ENCODE measurements around the gene ADCY1. TPM values are rescaled to one million over a fixed set of nuclear protein-coding genes. Genes with fewer than 3 reads are reported as not detected.

ADCY1 gene
- total RNA-seq, 1 experiment from 2014 or later, result 4.4 TPM

DNA sequence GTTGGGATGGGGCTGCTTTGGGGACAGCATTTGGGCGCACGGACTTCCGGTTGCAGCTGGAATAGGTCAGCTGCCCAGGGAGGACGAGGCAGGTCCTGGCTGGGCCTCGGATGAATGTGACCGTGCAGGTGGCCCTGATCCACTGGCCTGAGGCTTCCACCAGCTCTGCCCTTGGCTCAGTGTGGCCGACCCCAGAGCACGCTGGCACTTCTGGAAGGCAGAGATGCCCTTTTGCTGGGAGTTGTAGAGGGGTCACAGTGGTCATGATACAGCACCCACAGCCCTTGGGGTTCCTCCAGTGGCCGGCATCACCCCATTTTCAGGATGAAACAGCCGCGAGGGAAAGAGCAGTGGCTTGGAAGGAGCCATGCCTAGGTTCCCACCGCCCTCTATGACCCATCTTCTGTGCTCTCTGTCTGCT is 19.0 kb downstream of the ADCY1 start:
- DNase-seq (ENCODE audit: low read depth), result no peak

GRCh38 chr7:45593877-45594276 is 19.7 kb downstream of the ADCY1 start:
- DNase-seq (ENCODE audit: low read depth), result no peak

- DNase-seq (ENCODE audit: low read depth), result no peak
These were observed 20.8 kb downstream of the ADCY1 start for GRCh38 chr7:45594745-45595535.

DNA sequence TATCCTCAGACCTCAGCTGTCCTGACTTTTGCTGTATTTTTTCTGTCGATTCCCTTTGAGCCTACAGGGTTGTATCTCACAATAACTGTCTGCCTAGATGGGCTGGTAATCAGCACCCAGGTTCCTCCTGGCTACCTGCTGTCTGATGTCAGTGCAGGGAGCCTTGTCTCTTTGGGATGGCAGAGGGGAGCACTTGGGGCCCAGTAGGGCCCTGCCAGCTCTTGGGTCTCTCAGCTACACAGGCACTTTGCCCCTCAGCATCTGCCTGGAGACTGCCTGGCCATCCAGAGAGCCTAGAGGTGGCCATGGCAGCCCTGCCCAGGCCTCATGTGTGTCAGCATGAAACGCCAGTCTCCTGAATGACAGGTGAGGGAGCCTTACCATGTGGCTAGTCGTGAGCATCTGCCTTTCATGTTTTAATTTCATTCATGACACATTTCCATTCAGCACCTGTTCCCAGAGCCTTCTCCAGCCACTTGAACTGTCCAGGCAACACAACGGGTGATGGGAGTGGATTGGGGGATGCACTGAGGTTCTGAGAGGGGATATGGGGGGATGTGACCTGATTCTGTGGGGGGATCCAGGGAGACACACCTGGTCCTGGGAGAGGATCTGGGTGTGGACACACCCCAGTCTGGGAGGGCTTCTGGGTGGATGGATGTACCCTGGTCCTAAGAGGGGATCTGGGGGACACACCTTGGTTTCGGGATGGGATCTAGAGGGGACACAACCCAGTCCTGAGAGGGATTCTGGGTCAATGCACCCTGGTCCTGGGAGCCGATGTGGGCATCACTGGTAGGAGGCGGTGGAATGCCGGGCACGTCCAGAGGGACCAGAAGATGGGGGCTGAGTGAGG is 21.9 kb downstream of the ADCY1 start:
- DNase-seq (ENCODE audit: low read depth), result no peak

GRCh38 chr7:45596665-45597095 is 22.5 kb downstream of the ADCY1 start:
- no peak for DNase-seq (ENCODE audit: low read depth)

DNA sequence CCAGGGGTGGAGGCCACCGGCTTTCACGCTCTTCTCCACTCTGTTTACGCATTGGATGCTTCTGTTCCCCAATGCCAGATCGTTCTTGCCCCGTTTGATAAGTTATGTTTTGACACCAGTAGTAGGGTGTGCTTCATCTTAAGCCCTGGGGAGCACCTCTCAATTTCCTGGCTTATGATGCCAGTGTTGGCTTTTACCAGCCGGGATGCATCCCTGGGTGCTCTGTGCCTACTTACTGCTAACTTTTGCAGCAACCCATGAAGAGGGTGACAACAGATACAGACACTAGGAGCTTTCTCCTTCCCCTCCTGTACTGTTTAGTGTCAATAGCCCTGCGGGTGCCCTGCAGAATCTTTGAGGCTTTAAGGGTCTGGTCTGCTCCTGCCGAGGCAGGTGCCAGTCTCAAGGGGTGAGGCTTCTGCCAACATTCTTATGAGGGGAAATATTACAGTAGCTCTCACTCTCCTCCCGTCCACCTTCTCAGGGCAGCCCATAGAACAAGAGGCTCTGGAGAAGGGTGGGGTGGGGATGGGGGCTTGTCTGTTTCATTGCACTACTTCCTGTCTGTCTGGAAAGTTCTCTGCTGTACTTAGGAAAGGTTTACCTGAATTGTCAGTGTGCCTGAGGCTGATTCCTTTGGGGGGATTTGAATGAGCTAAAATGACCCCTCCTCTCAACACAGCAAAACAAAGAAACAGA is 23.3 kb downstream of the ADCY1 start:
- no peak for DNase-seq (ENCODE audit: low read depth)

GRCh38 chr7:45598886-45599520 is 24.8 kb downstream of the ADCY1 start:
- DNase-seq (ENCODE audit: low read depth), result no peak

DNA sequence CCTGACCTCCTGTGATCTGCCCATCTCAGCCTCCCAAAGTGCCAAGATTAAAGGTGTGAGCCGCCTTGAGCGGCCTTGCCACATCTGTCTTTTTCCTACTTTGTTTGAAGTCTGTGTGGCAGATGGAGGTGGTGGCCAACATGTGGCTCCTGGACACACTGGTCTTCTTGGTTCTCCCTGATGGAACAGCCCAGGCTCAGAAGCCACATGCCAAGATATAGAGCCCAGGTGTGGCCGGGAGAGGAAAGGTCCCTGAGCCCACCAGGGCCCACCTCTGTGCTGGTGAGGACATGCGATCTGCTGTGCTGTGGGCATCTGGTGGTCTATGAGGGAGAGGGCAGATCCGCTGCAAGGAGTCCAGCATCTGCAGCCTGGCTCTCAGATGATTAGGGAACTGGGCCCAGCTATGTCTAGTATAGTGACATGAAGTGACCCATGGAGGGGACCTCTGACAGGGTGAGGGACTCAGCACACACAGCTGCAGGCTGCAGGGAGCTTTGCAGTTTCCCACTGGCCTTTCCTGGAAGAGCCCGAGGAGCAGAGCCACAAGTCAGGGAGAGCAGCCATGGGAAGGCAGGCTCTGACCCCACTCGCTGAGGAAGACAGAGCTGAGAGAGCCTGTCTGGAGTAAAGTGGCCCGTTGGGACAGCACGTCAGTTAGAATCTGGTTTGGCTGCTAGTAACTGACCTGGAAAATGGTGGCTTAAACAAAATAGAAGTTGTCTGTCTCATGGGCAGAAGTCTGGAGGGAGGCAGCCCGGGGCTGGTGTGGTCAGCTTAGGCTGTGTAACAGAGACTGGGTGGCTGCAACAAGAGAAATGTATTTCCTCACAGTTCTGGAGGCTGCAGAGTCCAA is 25.9 kb downstream of the ADCY1 start:
- no peak for DNase-seq (ENCODE audit: low read depth)

GRCh38 chr7:45601094-45601493 is 26.9 kb downstream of the ADCY1 start:
- no peak for DNase-seq (ENCODE audit: low read depth)

GRCh38 chr7:45601816-45602540 is 27.8 kb downstream of the ADCY1 start:
- DNase-seq (ENCODE audit: low read depth), result no peak

DNA sequence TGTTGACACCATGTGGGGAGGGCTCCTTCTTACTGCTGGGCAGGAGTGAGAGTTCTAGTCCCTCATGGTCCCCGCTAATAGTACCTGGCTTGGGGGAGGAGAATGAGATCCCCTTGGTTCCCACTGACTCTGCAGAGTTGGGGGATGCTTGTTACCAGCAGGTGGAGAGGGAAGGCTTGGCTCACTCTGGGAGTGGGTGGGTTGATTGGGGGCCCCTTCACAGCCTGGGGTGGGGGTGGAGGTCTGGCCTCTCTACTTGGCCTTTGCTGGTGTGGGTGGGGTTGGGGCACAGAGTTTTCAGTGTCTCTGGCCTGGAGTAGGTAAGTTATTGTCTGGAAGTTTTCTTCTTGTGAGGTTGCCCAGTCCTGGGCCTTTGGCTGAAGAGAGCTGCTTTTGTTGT is 31.9 kb downstream of the ADCY1 start:
- no peak for DNase-seq (ENCODE audit: low read depth)

- DNase-seq (ENCODE audit: low read depth), result no peak
These were observed 32.8 kb downstream of the ADCY1 start for GRCh38 chr7:45606931-45607330.

DNA sequence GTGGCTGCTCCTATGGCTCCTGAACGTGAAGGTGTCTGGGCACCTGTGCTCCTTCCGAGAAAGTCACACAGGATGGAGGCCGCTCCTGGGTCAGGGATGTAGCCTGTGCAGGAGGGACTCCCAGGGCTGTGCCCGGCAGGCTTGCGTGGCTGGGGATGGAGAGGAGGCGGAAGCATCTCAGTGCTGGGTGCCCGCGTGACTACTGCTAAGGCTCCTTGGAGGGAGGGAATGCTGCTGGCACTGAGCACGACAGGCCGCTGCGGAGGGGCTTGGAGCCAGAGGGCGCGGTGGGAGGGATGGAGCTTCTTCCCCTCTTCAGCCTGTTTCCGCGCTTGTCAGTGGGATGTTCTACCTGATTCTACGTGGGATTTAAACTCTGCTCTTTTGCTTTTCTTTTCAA is 35.0 kb downstream of the ADCY1 start:
- no peak for DNase-seq (ENCODE audit: low read depth)

DNA sequence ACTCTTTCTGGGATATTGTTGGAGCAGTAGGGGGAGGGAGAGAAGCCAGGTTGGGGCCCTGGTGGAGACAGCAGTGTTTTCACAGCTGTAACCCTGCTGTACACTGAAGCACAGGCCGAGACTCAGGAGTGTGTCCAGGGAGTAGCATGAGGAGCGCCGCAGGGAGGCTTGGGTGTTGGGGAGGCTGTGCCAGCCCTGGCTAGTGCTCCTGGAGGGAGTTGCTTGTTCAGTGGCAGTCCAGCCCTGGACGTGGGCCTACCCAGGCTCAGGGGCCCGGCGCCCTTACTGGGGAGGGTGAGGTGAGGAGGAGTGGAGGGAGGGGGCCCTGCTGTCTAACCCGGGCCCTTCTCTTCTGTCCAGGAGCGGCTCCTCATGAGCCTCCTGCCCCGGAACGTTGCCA is 35.9 kb downstream of the ADCY1 start:
- no peak for DNase-seq (ENCODE audit: low read depth)

DNA sequence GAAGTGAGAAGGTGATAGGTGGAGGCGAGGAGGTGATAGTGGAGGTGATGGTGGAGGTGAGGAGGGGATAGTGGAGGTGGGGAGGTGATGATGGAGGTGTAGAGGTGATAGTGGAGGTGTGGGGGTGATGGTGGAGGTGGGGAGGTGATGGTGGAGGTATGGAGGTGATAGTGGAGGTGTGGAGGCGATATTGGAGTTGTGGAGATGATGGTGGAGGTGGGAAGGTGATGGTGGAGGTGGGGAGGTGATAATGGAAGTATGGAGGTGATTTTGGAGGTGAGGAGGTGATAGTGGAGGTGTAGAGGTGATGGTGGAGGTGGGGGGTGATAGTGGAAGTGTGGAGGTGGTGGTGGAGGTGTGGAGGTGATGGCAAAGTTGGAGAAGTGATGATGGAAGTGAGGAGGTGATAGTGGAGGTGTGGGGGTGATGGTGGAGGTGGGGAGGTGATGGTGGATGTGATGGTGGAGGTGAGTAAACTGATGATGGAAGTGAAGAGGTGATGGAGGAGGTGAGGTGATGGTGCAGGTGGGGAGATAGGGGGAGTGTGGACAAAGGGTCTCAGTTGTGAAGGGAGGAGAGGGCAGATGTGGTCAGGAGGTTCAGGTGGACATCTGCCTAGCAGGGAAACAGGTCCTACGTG is 36.6 kb downstream of the ADCY1 start:
- no peak for DNase-seq (ENCODE audit: low read depth)

DNA sequence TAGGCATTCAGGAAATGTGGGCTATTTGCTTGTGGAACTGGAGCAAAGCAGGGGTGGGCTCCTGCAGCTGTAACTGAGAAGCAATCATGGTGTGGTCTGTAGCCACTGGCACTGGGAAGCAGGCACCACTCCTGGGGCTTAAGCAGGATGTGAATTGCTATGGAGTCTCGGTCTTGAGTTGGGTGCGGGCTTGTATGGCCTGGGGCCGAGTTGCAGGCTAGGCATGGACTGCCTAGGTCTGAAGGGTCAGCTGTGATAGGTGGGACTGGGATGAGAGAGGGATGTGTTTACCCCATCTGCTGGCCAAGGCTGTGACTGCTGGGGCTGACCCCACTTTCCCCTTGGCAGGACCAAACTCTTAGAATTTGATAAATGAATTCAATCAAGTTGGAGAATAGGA is 43.0 kb downstream of the ADCY1 start:
- DNase-seq (ENCODE audit: low read depth), result no peak

DNA sequence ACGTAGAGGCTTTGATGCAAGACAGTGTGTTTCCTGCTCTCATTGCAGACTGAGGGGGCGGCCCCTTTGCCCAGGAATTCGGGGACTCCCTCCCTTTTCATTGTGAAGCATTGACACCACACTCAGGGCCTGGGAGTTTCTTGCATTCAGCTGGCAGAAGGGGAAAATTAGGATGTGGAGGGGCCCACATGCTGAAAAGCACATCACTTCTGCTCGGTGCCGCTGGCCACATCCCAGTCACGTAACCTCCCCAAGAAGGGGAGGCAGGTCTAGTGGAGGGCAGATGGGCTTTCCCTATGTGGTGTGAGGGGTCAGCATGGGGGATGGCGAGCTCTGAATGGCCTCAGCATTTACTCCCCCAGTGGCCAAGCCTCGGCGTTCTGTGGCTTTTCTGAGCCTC is 47.9 kb downstream of the ADCY1 start:
- DNase-seq (ENCODE audit: low read depth), result no peak

DNA sequence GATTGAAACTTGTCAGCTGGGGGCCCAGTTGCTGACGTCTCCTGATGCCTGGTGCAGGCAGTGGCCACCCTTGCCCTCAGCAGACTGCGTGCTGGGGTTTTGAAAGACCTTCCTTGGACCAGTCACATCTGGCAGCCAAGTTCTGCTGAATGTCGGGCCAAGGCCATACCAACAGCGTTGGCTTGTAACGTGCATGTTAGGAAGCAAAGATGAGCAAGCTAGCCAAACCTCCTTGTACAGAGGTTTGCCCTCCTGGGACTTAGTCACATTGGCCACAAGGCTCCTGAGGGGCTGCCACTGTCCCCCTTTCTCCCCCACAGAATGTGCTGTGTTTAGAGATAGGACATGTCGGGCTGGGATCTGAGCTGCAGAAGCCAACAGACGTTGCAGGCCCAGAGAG is 49.0 kb downstream of the ADCY1 start:
- no peak for DNase-seq (ENCODE audit: low read depth)

GRCh38 chr7:45623740-45624391 is 49.7 kb downstream of the ADCY1 start:
- no peak for DNase-seq (ENCODE audit: low read depth)
